ENCODE data around the gene LIPC.

LIPC gene

GRCh38 chr15:58503139-58504027 lies 71.6 kb downstream of the LIPC start:
- FAIRE-seq (no peak), DNase-seq (ENCODE audit: insufficient read length) (no peak)
- no peak for TF ChIP-seq POLR2A (IDR thresholded peaks at IDR 0.05; ENCODE audit: low read depth, low read length)
- TF ChIP-seq POLR2AphosphoS5 (IDR thresholded peaks at IDR 0.05; ENCODE audit: low read depth, low read length): no peak
- no peak for TF ChIP-seq TAF1 (IDR thresholded peaks at IDR 0.05; ENCODE audit: borderline replicate concordance, low read depth, low read length)

DNA sequence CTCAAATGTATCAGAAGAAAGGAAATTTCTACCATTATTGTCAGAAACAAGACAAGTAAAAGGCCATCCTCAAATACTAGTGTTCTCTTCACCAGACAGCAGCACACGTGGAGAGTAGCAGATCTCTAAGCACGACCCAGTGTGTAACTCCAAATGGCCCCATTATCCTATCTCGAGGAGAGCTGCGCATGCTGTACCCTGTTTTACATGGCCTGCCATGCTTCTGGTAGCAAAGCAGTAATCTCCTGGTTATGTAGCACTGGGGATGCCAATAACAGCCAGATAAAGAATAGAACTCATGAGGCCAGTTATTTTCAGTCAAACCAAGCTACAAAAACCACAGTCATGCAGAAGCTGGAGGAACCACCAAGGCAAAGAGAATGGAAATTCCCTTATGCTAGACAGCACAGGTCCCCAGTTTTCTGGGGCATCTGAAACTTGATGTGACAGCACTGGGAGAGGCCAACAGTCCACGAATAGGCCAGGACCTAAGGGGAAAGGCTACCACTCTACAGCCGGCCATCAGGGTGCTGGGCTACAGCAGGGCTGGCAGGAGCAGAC lies 73.0 kb downstream of the LIPC start:
- FAIRE-seq (no peak), DNase-seq (ENCODE audit: insufficient read length) (no peak)
- no peak for TF ChIP-seq POLR2AphosphoS5 (IDR thresholded peaks at IDR 0.05; ENCODE audit: low read depth, low read length)
- no peak for TF ChIP-seq TAF1 (IDR thresholded peaks at IDR 0.05; ENCODE audit: borderline replicate concordance, low read depth, low read length)

DNA sequence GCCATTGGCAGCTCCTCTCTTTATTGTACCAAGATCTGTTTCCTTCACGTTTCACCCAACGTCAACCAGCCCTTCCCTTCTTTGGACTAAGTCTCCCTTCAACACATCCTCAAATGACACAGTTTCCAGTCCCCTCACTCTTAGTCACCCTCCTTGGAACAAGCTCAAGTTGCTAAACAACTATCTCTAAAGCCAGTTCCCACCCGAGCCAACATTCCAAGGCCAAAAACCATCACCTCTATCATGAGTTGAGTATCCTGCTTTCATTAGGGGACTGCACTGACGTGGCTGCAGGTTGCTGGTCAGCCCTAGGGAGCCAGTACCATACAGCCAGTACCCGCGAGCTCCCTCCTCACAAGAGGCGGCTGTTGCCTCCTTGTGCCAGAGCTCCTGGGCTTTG lies 73.8 kb downstream of the LIPC start:
- TF ChIP-seq TAF1 (IDR thresholded peaks at IDR 0.05; ENCODE audit: borderline replicate concordance, low read depth, low read length): no peak
- TF ChIP-seq POLR2A (IDR thresholded peaks at IDR 0.05; ENCODE audit: low read depth, low read length): no peak
- TF ChIP-seq POLR2AphosphoS5 (IDR thresholded peaks at IDR 0.05; ENCODE audit: low read depth, low read length): no peak
- DNase-seq (ENCODE audit: insufficient read length) (no peak), FAIRE-seq (no peak)

DNA sequence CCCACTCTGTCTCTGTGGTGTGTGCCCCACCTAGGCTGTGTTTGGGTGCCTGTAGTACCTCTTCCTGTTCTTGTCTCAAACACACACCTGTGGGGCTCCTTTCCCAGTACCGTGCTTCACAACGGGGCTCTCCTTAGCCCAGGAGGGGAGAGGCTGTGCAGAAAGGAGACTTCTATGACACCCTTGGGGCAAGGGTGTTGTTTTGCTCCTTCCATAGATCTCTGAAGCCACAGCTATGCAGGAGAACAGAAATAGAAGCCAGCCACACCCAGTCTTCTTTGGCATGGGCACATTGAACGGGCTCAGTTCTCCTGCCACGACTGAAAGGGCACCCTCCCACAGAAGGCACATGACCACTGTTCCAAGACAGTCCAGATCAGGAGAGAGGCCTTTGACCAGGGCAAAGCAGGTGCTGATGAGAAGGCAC lies 74.3 kb downstream of the LIPC start:
- TF ChIP-seq TAF1 (IDR thresholded peaks at IDR 0.05; ENCODE audit: borderline replicate concordance, low read depth, low read length) (no peak), POLR2AphosphoS5 (IDR thresholded peaks at IDR 0.05; ENCODE audit: low read depth, low read length) (no peak)
- no peak for FAIRE-seq
- no peak for DNase-seq (ENCODE audit: insufficient read length)

DNA sequence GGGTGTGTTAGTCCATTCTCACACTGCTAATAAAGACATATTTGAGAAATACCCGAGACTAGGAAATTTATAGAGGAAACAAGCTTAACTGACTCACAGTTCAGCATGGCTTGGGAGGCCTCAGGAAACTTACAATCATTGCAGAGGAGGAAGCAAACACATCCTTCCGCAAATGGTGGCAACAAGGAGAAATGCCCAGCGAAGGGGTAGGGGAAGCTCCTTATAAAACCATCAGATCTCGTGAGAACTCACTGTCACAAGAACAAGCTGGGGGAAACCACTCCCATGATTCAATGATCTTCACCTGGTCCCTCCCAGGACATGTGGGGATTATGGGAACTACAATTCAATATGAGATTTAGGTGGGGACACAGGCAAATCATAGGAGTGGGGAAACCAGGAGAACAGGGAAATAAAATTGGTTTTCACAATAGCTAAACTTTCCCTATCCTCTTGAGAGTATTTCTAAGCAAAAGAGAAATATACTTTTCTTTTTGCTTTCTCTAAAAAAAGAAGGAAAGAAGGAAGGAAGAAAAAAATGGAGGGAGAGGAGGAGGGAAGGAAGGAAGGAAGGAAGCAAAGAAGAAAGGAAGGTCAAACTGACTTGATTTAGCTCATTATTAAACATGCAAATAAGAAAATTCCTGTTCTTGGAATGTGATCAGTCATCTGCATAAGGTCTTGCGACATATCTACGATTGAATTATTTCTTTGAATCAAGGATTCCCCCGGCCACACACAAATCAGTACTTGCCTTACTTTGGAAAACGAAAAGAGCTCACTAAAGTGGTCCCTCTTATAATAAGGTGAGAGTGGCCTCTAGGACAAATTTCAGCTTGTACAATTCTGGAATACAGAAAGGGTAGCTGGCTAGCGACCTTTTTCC lies 75.2 kb downstream of the LIPC start:
- no peak for DNase-seq (ENCODE audit: insufficient read length)
- no peak for FAIRE-seq
- TF ChIP-seq TAF1 (IDR thresholded peaks at IDR 0.05; ENCODE audit: borderline replicate concordance, low read depth, low read length) (no peak), POLR2A (IDR thresholded peaks at IDR 0.05; ENCODE audit: low read depth, low read length) (no peak), POLR2AphosphoS5 (IDR thresholded peaks at IDR 0.05; ENCODE audit: low read depth, low read length) (no peak)

- no peak for FAIRE-seq
- TF ChIP-seq POLR2AphosphoS5 (IDR thresholded peaks at IDR 0.05; ENCODE audit: low read depth, low read length) (no peak), POLR2A (IDR thresholded peaks at IDR 0.05; ENCODE audit: low read depth, low read length) (no peak), TAF1 (IDR thresholded peaks at IDR 0.05; ENCODE audit: borderline replicate concordance, low read depth, low read length) (no peak)
- no peak for DNase-seq (ENCODE audit: insufficient read length)
Observed at GRCh38 chr15:58509556-58509955, 77.8 kb downstream of the LIPC start.

DNA sequence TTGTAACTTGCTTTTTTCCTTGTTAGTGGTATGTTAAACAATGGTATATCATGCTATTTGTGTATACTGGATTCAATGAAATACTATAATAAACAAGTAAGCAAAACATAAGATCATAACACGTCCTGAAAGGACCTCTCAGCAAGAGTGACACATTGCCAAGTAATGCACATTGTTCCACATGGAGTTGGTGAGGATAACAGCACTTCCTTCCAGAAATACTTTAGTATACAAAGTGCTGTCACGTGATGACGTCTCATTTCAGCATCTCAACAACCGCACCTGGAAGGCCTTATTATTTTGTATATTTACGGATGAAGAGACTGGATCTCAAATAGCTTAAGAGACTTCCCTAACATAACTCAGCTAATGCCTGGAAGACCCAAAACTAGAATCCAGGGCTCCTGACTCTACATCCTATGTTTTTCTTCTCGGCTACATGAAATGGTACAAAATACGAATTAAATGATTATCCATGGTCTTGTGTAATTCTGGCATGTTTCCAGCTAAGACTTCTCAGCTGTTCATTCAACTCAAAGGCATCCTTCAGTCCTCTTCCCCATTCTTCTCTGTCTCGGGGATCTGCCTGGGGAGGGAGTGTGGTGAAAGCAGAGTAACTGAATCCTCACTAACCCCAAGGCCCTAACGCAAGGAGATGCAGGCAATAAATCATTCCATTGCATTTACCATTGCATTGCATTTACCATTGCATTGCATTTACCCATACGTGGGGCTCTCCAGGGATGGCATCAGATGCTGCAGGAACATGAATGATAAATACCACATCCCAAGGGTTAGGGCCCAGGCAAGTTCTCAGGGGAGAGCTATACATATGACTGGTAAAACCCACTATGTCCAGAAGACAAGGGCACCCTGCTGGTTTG lies 79.2 kb downstream of the LIPC start:
- FAIRE-seq: no peak
- TF ChIP-seq POLR2A (IDR thresholded peaks at IDR 0.05; ENCODE audit: low read depth, low read length): no peak
- no peak for DNase-seq (ENCODE audit: insufficient read length)

- DNase-seq (ENCODE audit: insufficient read length) (no peak), FAIRE-seq (no peak)
- no peak for TF ChIP-seq POLR2A (IDR thresholded peaks at IDR 0.05; ENCODE audit: low read depth, low read length)
- no peak for TF ChIP-seq TAF1 (IDR thresholded peaks at IDR 0.05; ENCODE audit: borderline replicate concordance, low read depth, low read length)
- no peak for TF ChIP-seq POLR2AphosphoS5 (IDR thresholded peaks at IDR 0.05; ENCODE audit: low read depth, low read length)
Observed at GRCh38 chr15:58511599-58511987, 79.8 kb downstream of the LIPC start.

GRCh38 chr15:58512522-58512921 lies 80.7 kb downstream of the LIPC start:
- FAIRE-seq: no peak
- TF ChIP-seq POLR2AphosphoS5 (IDR thresholded peaks at IDR 0.05; ENCODE audit: low read depth, low read length): no peak
- TF ChIP-seq POLR2A (IDR thresholded peaks at IDR 0.05; ENCODE audit: low read depth, low read length): no peak
- TF ChIP-seq TAF1 (IDR thresholded peaks at IDR 0.05; ENCODE audit: borderline replicate concordance, low read depth, low read length): no peak
- DNase-seq (ENCODE audit: insufficient read length): no peak

GRCh38 chr15:58513008-58513407 lies 81.2 kb downstream of the LIPC start:
- FAIRE-seq: no peak
- no peak for TF ChIP-seq POLR2A (IDR thresholded peaks at IDR 0.05; ENCODE audit: low read depth, low read length)
- no peak for TF ChIP-seq POLR2AphosphoS5 (IDR thresholded peaks at IDR 0.05; ENCODE audit: low read depth, low read length)
- TF ChIP-seq TAF1 (IDR thresholded peaks at IDR 0.05; ENCODE audit: borderline replicate concordance, low read depth, low read length): no peak

More at GRCh38 chr15:58513008-58513407, 81.2 kb downstream of the LIPC start:
- DNase-seq (ENCODE audit: insufficient read length): no peak

All from GM12892 (cell line).